SK-N-SH treated with all-trans-retinoic acid at 6 μM for 48 hours (cell line): ENCODE data around the gene TLX1.

Experiments
- ATAC-seq: fragments of 200-7000 bp; cut with Tn5 transposase; 3 replicates; pipeline ENCODE4 v1.9.1; 2020; ENCODE audit warnings: mild to moderate bottlenecking, moderate library complexity
- ARNTL ChIP-seq: fragments of 450-650 bp; formaldehyde crosslinking; IDR thresholded peaks from 2 replicates; pipeline ENCODE4 v1.5.0; 2020; ENCODE audit warnings: low read depth, mild to moderate bottlenecking, moderate library complexity, borderline replicate concordance
- BACH2 ChIP-seq: fragments of 250-450 bp; sonication (Bioruptor Pico); IDR thresholded peaks from 2 replicates; pipeline ENCODE4 v1.9.0; 2021; ENCODE audit warnings: mild to moderate bottlenecking, borderline replicate concordance
- CREB5 ChIP-seq: fragments of 250-450 bp; sonication (Bioruptor Pico); IDR thresholded peaks from 2 replicates; pipeline ENCODE4 v1.5.1; 2020; ENCODE audit warnings: low read depth, mild to moderate bottlenecking, moderate library complexity
- CSDC2 ChIP-seq: fragments of 250-450 bp; sonication (Bioruptor Pico); IDR thresholded peaks from 2 replicates; pipeline ENCODE4 v1.5.0; 2020; ENCODE audit warnings: mild to moderate bottlenecking, moderate library complexity
- CSRNP3 ChIP-seq: fragments of 250-450 bp; sonication (Bioruptor Pico); IDR thresholded peaks from 2 replicates; pipeline ENCODE4 v1.5.1; 2021; ENCODE audit warnings: mild to moderate bottlenecking, moderate library complexity
- ESRRG ChIP-seq: fragments of 250-450 bp; sonication (Bioruptor Pico); IDR thresholded peaks from 2 replicates; pipeline ENCODE4 v1.6.1; 2021; ENCODE audit warnings: mild to moderate bottlenecking
- GLIS3 ChIP-seq: fragments of 250-450 bp; sonication (Bioruptor Pico); IDR thresholded peaks from 2 replicates; pipeline ENCODE4 v1.5.0; 2020; ENCODE audit warnings: mild to moderate bottlenecking, moderate library complexity
- ISL1 ChIP-seq: fragments of 250-450 bp; sonication (Bioruptor Pico); IDR thresholded peaks from 2 replicates; pipeline ENCODE4 v2.1.2; 2022; ENCODE audit warnings: mild to moderate bottlenecking, moderate library complexity
- PPARA ChIP-seq: fragments of 250-450 bp; sonication (Bioruptor Pico); IDR thresholded peaks from 2 replicates; pipeline ENCODE4 v1.5.0; 2020; ENCODE audit warnings: mild to moderate bottlenecking, borderline replicate concordance
- RARB ChIP-seq: fragments of 250-450 bp; sonication (Bioruptor Pico); IDR thresholded peaks from 2 replicates; pipeline ENCODE4 v1.8.0; 2021; ENCODE audit warnings: mild to moderate bottlenecking, moderate library complexity
- SNAI2 ChIP-seq: fragments of 250-450 bp; sonication (Bioruptor Pico); IDR thresholded peaks from 2 replicates; pipeline ENCODE4 v1.5.0; 2020; ENCODE audit warnings: mild to moderate bottlenecking, moderate library complexity
- TCF4 ChIP-seq: fragments of 250-450 bp; sonication (Bioruptor Pico); IDR thresholded peaks from 2 replicates; pipeline ENCODE4 v1.8.0; 2021; ENCODE audit warnings: mild to moderate bottlenecking, moderate library complexity, borderline replicate concordance
- TOX ChIP-seq: fragments of 250-450 bp; sonication (Bioruptor Pico); IDR thresholded peaks from 2 replicates; pipeline ENCODE4 v1.8.0; 2021; ENCODE audit warnings: mild to moderate bottlenecking, moderate library complexity, borderline replicate concordance
- ZC3H10 ChIP-seq: fragments of 250-450 bp; sonication (Bioruptor Pico); IDR thresholded peaks from 2 replicates; pipeline ENCODE4 v1.5.1; 2021; ENCODE audit warnings: mild to moderate bottlenecking, moderate library complexity
- ZFP3 ChIP-seq: fragments of 250-450 bp; sonication (Bioruptor Pico); IDR thresholded peaks from 2 replicates; pipeline ENCODE4 v1.5.0; 2020; ENCODE audit warnings: mild to moderate bottlenecking, moderate library complexity
- ZFP30 ChIP-seq: fragments of 450-650 bp; formaldehyde crosslinking; IDR thresholded peaks from 2 replicates; pipeline ENCODE4 v1.5.0; 2022; ENCODE audit warnings: mild to moderate bottlenecking, moderate library complexity
- ZNF565 ChIP-seq: fragments of 450-650 bp; formaldehyde crosslinking; conservative IDR thresholded peaks from 2 replicates; pipeline ENCODE4 v1.5.0; 2020; ENCODE audit warnings: low read depth, mild to moderate bottlenecking, moderate library complexity
- ZNF70 ChIP-seq: fragments of 450-650 bp; formaldehyde crosslinking; IDR thresholded peaks from 2 replicates; pipeline ENCODE4 v1.5.0; 2020; ENCODE audit warnings: mild to moderate bottlenecking, moderate library complexity
- TF ChIP-seq, protein P1 (sequence below): fragments of 250-450 bp; sonication (Bioruptor Pico); IDR thresholded peaks from 2 replicates; pipeline ENCODE4 v1.5.0; 2020; ENCODE audit warnings: mild to moderate bottlenecking, moderate library complexity
- TF ChIP-seq, protein P2 (sequence below): fragments of 250-450 bp; sonication (Bioruptor Pico); IDR thresholded peaks from 2 replicates; pipeline ENCODE4 v1.8.0; 2021; ENCODE audit warnings: low read depth, mild to moderate bottlenecking, moderate library complexity, borderline replicate concordance

TLX1 gene

GRCh38 chr10:101087965-101088364, 43.1 kb upstream of the TLX1 start:
- TF ChIP-seq ZFP3 (CRISPR knock-in tag) (no peak), TCF4 (no peak), GLIS3 (CRISPR knock-in tag) (no peak), ZFP30 (CRISPR knock-in tag) (no peak)
- peak; percentile 35 for ATAC-seq

GRCh38 chr10:101089520-101090299, 41.4 kb upstream of the TLX1 start:
- no peak for TF ChIP-seq RARB (CRISPR knock-in tag)
- no peak for TF ChIP-seq ZFP30 (CRISPR knock-in tag)
- TF ChIP-seq TOX (CRISPR knock-in tag) = no peak
- no peak for TF ChIP-seq CSRNP3 (CRISPR knock-in tag)
- no peak for TF ChIP-seq ZNF565 (CRISPR knock-in tag)
- TF ChIP-seq ESRRG (CRISPR knock-in tag) = no peak
- TF ChIP-seq SNAI2 (CRISPR knock-in tag) = no peak
- no peak for TF ChIP-seq ISL1 (CRISPR knock-in tag)
- TF ChIP-seq CREB5 = no peak
- TF ChIP-seq PPARA (CRISPR knock-in tag) = no peak
- ATAC-seq = no peak

DNA sequence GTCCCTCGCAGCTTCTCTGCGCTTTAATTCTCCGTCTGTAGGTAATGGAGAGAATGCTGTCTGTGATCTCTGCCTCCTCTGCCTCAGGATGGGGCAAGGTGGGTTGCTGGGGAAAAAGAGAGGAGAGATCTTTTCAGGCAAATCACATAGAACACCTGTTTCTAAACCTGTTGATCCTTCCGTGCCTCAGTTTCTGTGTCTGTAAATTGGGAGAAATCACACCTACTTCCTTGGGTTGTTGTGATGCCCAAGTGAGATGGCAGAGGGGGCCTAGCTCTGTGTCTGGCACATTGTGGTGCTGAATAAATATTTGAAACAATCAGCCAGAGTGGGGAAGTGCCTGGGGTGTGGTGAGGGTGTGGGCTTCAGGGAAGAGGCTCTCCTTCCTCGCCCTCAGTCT, 40.5 kb upstream of the TLX1 start:
- no peak for ATAC-seq
- TF ChIP-seq GLIS3 (CRISPR knock-in tag) (no peak), TOX (CRISPR knock-in tag) (no peak), CSDC2 (CRISPR knock-in tag) (no peak), RARB (CRISPR knock-in tag) (no peak), CREB5 (no peak), ZFP3 (CRISPR knock-in tag) (no peak), ARNTL (CRISPR knock-in tag) (no peak), TCF4 (no peak), SNAI2 (CRISPR knock-in tag) (no peak), BACH2 (CRISPR knock-in tag) (no peak), ISL1 (CRISPR knock-in tag) (no peak), ZNF70 (CRISPR knock-in tag) (no peak), CSRNP3 (CRISPR knock-in tag) (no peak), ZC3H10 (CRISPR knock-in tag) (no peak), ZNF565 (CRISPR knock-in tag) (no peak)
- TF ChIP-seq, protein P1, sequence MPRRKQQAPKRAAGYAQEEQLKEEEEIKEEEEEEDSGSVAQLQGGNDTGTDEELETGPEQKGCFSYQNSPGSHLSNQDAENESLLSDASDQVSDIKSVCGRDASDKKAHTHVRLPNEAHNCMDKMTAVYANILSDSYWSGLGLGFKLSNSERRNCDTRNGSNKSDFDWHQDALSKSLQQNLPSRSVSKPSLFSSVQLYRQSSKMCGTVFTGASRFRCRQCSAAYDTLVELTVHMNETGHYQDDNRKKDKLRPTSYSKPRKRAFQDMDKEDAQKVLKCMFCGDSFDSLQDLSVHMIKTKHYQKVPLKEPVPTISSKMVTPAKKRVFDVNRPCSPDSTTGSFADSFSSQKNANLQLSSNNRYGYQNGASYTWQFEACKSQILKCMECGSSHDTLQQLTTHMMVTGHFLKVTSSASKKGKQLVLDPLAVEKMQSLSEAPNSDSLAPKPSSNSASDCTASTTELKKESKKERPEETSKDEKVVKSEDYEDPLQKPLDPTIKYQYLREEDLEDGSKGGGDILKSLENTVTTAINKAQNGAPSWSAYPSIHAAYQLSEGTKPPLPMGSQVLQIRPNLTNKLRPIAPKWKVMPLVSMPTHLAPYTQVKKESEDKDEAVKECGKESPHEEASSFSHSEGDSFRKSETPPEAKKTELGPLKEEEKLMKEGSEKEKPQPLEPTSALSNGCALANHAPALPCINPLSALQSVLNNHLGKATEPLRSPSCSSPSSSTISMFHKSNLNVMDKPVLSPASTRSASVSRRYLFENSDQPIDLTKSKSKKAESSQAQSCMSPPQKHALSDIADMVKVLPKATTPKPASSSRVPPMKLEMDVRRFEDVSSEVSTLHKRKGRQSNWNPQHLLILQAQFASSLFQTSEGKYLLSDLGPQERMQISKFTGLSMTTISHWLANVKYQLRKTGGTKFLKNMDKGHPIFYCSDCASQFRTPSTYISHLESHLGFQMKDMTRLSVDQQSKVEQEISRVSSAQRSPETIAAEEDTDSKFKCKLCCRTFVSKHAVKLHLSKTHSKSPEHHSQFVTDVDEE (CRISPR knock-in tag) = no peak
- TF ChIP-seq, protein P2, sequence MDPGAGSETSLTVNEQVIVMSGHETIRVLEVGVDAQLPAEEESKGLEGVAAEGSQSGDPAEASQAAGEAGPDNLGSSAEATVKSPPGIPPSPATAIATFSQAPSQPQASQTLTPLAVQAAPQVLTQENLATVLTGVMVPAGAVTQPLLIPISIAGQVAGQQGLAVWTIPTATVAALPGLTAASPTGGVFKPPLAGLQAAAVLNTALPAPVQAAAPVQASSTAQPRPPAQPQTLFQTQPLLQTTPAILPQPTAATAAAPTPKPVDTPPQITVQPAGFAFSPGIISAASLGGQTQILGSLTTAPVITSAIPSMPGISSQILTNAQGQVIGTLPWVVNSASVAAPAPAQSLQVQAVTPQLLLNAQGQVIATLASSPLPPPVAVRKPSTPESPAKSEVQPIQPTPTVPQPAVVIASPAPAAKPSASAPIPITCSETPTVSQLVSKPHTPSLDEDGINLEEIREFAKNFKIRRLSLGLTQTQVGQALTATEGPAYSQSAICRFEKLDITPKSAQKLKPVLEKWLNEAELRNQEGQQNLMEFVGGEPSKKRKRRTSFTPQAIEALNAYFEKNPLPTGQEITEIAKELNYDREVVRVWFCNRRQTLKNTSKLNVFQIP (CRISPR knock-in tag) = no peak
- TF ChIP-seq, all 23 proteins: peak for 0
